ENCODE results near the gene PRPSAP1.

DNA sequence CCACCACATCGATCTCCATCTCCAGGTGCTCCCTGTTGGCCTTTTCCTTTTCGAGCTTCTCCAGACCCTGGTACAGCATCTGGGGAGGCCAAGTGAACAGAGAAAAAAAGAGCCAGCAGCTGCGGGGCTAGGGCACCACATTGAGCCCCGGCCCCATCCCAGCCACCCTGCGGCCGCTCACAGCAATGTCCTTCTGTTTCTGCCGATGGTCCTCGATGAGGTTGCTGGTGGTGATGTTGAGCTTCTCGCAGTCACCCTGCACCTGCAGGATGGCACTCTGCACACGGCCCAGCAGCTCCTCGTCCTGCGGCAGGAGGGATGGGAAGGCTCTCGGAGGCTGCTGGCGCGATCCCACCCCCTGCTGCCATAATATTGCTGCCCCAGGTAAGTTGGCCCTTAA is 73.1 kb downstream of the PRPSAP1 start:
- TF ChIP-seq, protein P1, sequence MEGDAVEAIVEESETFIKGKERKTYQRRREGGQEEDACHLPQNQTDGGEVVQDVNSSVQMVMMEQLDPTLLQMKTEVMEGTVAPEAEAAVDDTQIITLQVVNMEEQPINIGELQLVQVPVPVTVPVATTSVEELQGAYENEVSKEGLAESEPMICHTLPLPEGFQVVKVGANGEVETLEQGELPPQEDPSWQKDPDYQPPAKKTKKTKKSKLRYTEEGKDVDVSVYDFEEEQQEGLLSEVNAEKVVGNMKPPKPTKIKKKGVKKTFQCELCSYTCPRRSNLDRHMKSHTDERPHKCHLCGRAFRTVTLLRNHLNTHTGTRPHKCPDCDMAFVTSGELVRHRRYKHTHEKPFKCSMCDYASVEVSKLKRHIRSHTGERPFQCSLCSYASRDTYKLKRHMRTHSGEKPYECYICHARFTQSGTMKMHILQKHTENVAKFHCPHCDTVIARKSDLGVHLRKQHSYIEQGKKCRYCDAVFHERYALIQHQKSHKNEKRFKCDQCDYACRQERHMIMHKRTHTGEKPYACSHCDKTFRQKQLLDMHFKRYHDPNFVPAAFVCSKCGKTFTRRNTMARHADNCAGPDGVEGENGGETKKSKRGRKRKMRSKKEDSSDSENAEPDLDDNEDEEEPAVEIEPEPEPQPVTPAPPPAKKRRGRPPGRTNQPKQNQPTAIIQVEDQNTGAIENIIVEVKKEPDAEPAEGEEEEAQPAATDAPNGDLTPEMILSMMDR (IDR thresholded peaks at IDR 0.05 in 4 of 5, conservative IDR thresholded peaks at IDR 0.05 in 1 of 5), result no peak
- TF ChIP-seq POLR2A (IDR thresholded peaks at IDR 0.05), result no peak
